ENCODE measurements around the gene NIT2.

DNA sequence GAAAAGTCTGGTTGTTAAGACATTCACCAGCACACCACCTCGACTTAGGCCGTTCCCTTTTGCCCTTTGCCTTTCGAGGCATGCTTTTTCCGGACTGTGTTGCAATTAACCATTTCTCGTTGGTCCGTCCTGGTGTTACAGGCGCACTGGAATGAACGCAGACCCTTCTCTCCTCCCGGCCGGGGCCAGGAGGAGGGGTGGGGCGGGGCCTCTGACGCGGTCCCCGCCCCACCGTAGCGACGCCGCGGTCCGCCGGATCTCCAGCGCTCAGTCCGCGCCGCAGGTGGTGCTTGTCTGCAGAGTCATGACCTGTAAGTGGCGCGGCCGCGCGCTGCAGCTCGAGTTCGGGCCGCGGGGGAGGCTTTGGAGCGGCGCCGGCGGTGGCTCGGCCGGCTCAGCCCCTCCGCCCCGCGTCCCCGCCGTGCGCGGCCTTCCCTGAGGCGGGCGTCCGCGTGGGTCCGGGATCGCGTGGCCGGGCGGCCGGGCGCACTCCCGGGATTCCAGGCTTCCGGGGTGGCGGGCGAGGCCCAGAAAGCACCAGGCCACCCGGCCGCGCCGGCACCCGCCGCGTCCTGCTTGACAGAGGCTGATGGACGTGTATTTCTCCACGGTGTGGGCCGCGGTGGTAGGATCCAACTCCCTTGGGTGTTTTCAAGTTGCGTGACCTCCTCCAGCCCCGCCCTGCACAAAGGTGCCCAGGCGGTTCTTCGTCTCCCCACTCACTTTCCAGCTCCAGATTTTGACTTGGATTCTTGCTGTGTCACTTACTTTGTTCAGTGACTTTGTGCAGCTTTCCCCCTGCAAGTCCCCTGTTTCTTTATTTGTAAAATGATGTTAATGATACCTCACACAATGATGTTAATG, at the start of gene NIT2:
- TF ChIP-seq, protein P1, sequence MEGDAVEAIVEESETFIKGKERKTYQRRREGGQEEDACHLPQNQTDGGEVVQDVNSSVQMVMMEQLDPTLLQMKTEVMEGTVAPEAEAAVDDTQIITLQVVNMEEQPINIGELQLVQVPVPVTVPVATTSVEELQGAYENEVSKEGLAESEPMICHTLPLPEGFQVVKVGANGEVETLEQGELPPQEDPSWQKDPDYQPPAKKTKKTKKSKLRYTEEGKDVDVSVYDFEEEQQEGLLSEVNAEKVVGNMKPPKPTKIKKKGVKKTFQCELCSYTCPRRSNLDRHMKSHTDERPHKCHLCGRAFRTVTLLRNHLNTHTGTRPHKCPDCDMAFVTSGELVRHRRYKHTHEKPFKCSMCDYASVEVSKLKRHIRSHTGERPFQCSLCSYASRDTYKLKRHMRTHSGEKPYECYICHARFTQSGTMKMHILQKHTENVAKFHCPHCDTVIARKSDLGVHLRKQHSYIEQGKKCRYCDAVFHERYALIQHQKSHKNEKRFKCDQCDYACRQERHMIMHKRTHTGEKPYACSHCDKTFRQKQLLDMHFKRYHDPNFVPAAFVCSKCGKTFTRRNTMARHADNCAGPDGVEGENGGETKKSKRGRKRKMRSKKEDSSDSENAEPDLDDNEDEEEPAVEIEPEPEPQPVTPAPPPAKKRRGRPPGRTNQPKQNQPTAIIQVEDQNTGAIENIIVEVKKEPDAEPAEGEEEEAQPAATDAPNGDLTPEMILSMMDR (conservative IDR thresholded peaks at IDR 0.05 in 1 of 2, IDR thresholded peaks at IDR 0.05 in 1 of 2; ENCODE audit: extremely low read depth in 1 of 2, insufficient read depth in 1 of 2, low read depth in 1 of 2, low read length in 2 of 2), result no peak
- no peak for TF ChIP-seq EZH2 (IDR thresholded peaks at IDR 0.05; ENCODE audit: borderline replicate concordance, low read length)

Measured in mammary epithelial cell (primary cell).